ENCODE data around the gene LUZP2. TPM values are rescaled to one million over a fixed set of nuclear protein-coding genes. Genes with fewer than 3 reads are reported as not detected.

Gene LUZP2
- total RNA-seq, 1 experiment from 2014 or later = not detected

- Histone ChIP-seq H3K4me3 (ENCODE audit: low read depth, low read length) (no peak overlapping the region), H3K27me3 (replicated peaks; ENCODE audit: control insufficient read depth, insufficient read depth, low read length) (no peaks in the 10 kb centered on the region), H3K9me3 (no peaks in the 10 kb centered on the region), H3K36me3 (ENCODE audit: control insufficient read depth, insufficient read depth, low read length) (no peaks in the 10 kb centered on the region), H3K4me1 (peaks cover 7% of the 10 kb centered on the region; the same call in 1 of the 2 replicates)
- intact Hi-C loops (cut with micrococcal nuclease; ENCODE audit: unreplicated experiment) = no loop called here
- CTCF ChIA-PET = no interaction called here
- Mint-ChIP-seq H3K4me1 (ENCODE audit: low read depth, unreplicated experiment) (peaks cover 7% of the 10 kb centered on the region), H3K9me3 (ENCODE audit: unreplicated experiment) (no peaks in the 10 kb centered on the region), H3K36me3 (ENCODE audit: insufficient read depth, unreplicated experiment) (no peaks in the 10 kb centered on the region), H3K27ac (ENCODE audit: unreplicated experiment) (no peak overlapping the region), H3K27me3 (ENCODE audit: insufficient read depth, unreplicated experiment) (no peaks in the 10 kb centered on the region), H3K4me3 (ENCODE audit: unreplicated experiment) (no peak overlapping the region)
- no peak for DNase-seq
- POLR2A ChIA-PET = no interaction called here
- no peak for TF ChIP-seq CTCF (IDR thresholded peaks at IDR 0.05; ENCODE audit: insufficient read depth in 1 of 2, low read depth in 1 of 2, low read length in 1 of 2, severe bottlenecking in 1 of 2, unreplicated experiment in 1 of 2)
- no TSS peak for BruUV-seq (replicated peaks)
Measured at GRCh38 chr11:24759742-24760141, 262.9 kb downstream of the LUZP2 start.

- H3K27me3 Mint-ChIP-seq (ENCODE audit: insufficient read depth, unreplicated experiment) = no peaks in the 10 kb centered on the region
- no peaks in the 10 kb centered on the region for H3K36me3 Mint-ChIP-seq (ENCODE audit: insufficient read depth, unreplicated experiment)
- H3K36me3 ChIP-seq (ENCODE audit: control insufficient read depth, insufficient read depth, low read length) = no peaks in the 10 kb centered on the region
- no peak overlapping the region for H3K27ac Mint-ChIP-seq (ENCODE audit: unreplicated experiment)
- TF ChIP-seq CTCF (IDR thresholded peaks at IDR 0.05; ENCODE audit: insufficient read depth in 1 of 2, low read depth in 1 of 2, low read length in 1 of 2, severe bottlenecking in 1 of 2, unreplicated experiment in 1 of 2) = no peak
- intact Hi-C loops (cut with micrococcal nuclease; ENCODE audit: unreplicated experiment) = no loop called here
- no peak overlapping the region for H3K4me3 ChIP-seq (ENCODE audit: low read depth, low read length)
- no peaks in the 10 kb centered on the region for H3K9me3 ChIP-seq
- BruUV-seq (replicated peaks) = no TSS peak
- H3K4me1 ChIP-seq = peaks cover 1% of the 10 kb centered on the region; the same call in 1 of the 2 replicates
- no peak overlapping the region for H3K4me3 Mint-ChIP-seq (ENCODE audit: unreplicated experiment)
- peaks cover 7% of the 10 kb centered on the region for H3K4me1 Mint-ChIP-seq (ENCODE audit: low read depth, unreplicated experiment)
- ChIA-PET CTCF (no interaction called here), POLR2A (no interaction called here)
- H3K27me3 ChIP-seq (replicated peaks; ENCODE audit: control insufficient read depth, insufficient read depth, low read length) = no peaks in the 10 kb centered on the region
- no peak for DNase-seq
- no peaks in the 10 kb centered on the region for H3K9me3 Mint-ChIP-seq (ENCODE audit: unreplicated experiment)
Measured at GRCh38 chr11:24760681-24761080, 263.8 kb downstream of the LUZP2 start.

GRCh38 chr11:24762076-24762475, 265.2 kb downstream of the LUZP2 start:
- Histone ChIP-seq H3K9me3 (no peaks in the 10 kb centered on the region), H3K4me3 (ENCODE audit: low read depth, low read length) (no peak overlapping the region), H3K36me3 (ENCODE audit: control insufficient read depth, insufficient read depth, low read length) (no peaks in the 10 kb centered on the region), H3K4me1 (no peaks in the 10 kb centered on the region), H3K27me3 (replicated peaks; ENCODE audit: control insufficient read depth, insufficient read depth, low read length) (no peaks in the 10 kb centered on the region)
- Mint-ChIP-seq H3K4me1 (ENCODE audit: low read depth, unreplicated experiment) (no peaks in the 10 kb centered on the region), H3K27me3 (ENCODE audit: insufficient read depth, unreplicated experiment) (no peaks in the 10 kb centered on the region), H3K4me3 (ENCODE audit: unreplicated experiment) (no peak overlapping the region), H3K27ac (ENCODE audit: unreplicated experiment) (no peak overlapping the region), H3K9me3 (ENCODE audit: unreplicated experiment) (no peaks in the 10 kb centered on the region), H3K36me3 (ENCODE audit: insufficient read depth, unreplicated experiment) (no peaks in the 10 kb centered on the region)
- DNase-seq = no peak
- no TSS peak for BruUV-seq (replicated peaks)
- intact Hi-C loops (cut with micrococcal nuclease; ENCODE audit: unreplicated experiment) = no loop called here
- no peak for TF ChIP-seq CTCF (IDR thresholded peaks at IDR 0.05; ENCODE audit: insufficient read depth in 1 of 2, low read depth in 1 of 2, low read length in 1 of 2, severe bottlenecking in 1 of 2, unreplicated experiment in 1 of 2)
- ChIA-PET CTCF (no interaction called here), POLR2A (no interaction called here)

Data from Caco-2 (cell line).